SK-N-MC (cell line): ENCODE data around the gene NLRP7.
"Not testable (repeated sequence)": the region's sequence is repeated elsewhere in the genome, so short reads cannot be mapped to it uniquely, and the experiment has no call there.

Experiments
- EZH2 ChIP-seq: fragments of 200-600 bp; sonication (generic); IDR thresholded peaks from one replicate; pipeline ENCODE4 v1.6.1; 2017; ENCODE audit warnings: antibody characterized with exemption
- FOXP2 ChIP-seq: optimal IDR thresholded peaks from 2 replicates; pipeline ENCODE3; 2011; ENCODE audit warnings: mild to moderate bottlenecking, moderate library complexity; ENCODE audit not compliant: insufficient read depth; ENCODE audit errors: extremely low read length, control extremely low read depth
- POLR2AphosphoS5 ChIP-seq: IDR thresholded peaks from 2 replicates; pipeline ENCODE4 v1.6.1; 2012; ENCODE audit warnings: mild to moderate bottlenecking, low read depth, low read length, borderline replicate concordance

- TF ChIP-seq POLR2AphosphoS5, EZH2, FOXP2: not testable (repeated sequence)
Observed at GRCh38 chr19:54907899-54908298, 39.4 kb downstream of the NLRP7 start.
